ENCODE data around the gene SCAPER. TPM values are rescaled to one million over a fixed set of nuclear protein-coding genes. Genes with fewer than 3 reads are reported as not detected.
"Not testable (repeated sequence)": the region's sequence is repeated elsewhere in the genome, so short reads cannot be mapped to it uniquely, and the experiment has no call there.

Gene SCAPER
- polyA plus RNA-seq, 3 donors = 24.0 to 28.2 (median 25.3) TPM

DNA sequence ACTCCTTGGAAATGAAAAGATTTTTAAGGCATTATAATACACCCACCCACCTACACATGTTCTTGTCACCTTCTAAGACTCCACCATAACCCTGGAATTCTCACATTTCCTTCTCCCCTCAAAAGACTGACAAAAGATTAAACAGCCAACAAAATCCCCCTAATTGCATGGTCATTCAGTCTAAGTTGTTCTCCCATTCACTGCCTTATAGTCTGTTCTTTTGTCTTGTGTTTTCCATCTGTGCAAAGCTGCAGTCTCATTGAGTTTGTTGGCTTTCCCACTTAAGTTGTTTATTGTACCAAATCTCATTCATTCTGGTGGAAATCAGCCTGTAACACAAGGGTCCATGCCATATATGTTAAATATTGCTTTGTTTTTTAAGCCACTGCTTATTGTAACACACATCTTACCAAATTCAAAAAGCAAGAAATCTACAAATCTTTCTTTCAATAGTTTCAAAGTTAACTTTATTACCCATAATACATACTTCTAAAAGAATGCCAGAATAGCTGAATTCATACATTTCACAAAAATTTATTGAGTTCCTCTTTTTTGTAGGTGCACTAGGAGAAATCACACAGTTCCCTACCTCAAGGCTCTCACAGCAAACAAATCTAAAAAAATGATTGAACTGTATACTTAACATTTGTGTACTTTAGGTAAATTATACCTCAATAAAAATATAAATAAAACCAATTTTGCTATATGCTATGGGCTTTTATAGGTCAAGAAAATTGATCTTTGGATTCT, 24.0 kb upstream of the SCAPER start:
- no peak for DNase-seq

DNA sequence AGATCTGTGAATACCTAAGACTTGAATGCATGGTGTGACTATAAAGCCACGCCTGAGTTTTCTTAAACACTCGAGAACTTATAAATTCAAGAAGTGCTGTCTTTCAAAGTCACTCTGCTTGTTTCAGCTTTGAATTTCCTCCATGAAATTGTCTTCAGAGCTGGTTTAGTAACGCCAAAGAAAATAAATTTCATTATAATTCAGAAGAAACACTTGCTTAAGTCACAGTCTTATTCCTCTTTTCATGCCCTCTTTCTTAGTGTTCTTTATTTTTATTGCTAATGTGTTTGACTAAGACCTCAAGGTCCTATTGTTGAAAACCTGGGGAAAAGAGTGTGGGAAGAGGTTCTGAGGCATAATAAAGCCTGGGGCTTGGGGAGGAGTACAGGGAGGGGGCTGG, 23.1 kb upstream of the SCAPER start:
- no peak for DNase-seq

DNA sequence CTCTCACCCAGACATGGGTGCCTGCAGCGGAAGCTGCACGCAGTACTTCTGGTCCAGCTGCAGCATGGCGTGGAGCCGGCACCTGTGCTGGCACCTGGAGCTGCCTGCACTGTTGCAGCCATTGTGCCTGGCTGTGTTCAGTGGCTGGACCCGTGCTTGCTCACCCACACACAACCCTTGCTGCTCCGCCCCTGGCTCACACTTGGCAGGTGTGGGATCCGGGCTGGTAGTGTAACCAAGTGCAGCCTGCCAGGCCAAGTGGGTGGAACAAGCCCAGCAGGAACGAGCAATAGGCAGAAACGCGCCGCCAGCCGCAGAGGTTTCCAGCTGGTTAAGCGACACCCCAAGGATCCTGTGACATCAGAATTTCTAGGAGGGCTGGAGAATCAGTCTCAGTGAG, 11.2 kb upstream of the SCAPER start:
- no peak for DNase-seq

DNA sequence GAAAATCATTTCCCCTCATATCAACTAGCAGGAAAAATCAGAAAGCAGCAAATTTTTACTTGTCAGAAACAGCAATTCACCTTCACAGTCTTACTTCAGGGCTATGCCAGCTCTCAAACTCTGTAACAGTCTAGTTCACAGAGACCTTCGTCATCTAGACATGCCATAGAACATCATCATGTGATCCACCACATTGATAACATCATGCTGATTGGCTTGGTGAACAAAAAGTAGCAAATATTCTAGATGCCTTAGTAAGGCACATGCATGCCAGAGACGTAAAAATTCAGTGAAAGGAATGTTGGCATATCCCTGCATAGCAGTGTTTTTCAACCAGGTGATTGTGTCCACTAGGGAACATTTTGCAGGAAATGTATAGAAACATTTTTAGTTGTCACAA, 8.6 kb upstream of the SCAPER start:
- no peak for DNase-seq

DNA sequence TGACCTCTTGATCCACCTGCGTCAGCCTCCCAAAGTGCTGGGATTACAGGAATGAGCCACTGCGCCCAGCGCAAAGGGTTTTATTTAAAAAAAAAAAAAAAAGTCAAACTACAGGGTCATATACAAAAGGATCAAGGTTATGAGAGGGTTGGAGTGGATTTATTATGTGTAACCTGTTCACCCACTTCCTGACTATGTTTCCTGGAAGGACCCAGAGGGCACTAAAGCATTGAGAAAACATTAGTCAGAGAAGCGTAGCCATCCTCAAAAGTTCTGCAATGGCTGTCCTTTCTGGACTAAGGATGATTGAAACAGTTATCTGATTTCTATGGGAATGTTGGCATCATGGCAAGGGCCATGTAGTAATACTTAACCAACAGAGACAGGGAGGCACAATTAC, 7.3 kb upstream of the SCAPER start:
- DNase-seq = no peak

DNA sequence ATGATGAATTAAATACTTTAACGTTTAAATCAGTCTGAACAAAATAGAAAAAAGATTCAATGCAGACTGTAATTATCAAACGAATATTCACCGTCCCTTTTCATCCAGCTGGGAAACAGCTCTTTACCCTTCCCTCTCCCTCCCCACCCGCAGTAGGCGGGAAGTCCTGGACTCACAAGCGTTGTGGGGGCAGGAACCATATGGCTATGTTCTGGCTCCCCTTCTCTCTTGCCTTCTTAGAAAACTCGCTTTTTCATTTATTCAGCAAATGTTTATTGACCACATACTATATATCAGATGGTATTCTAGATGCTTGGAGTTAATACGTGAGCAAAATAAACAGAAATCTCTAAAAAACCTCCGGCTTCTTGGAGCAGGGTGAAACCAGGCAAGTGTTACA, 715 bp upstream of the SCAPER start:
- peak; percentile 1 for DNase-seq

DNA sequence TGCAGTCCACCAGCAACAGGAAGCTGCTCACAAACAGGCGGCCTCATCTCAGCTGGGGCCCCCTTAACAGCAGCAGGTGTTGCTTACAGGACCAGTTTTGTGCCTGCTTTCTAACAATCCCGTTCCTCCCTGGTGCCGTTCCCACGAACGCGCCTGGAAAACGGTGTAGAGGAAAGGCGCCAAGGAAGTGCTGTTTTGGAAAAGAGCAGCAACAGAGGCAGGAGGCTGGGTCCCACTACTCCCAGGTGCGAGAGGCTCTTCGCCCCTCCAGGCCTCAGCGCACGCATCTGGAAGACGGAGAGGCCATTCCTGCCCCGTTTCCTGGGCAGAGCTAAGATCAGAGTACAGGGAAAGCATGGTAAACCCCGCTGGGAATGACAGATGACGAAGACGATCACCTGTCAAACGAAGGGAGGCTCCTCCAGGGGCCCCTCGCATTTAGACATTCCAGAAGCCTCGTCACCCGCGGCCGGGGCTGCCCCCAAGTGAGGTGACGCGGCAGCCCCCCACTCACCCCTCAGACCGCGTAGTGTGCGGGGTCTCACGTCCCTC, 603 bp downstream of the SCAPER start:
- DNase-seq = peak; percentile 29

DNA sequence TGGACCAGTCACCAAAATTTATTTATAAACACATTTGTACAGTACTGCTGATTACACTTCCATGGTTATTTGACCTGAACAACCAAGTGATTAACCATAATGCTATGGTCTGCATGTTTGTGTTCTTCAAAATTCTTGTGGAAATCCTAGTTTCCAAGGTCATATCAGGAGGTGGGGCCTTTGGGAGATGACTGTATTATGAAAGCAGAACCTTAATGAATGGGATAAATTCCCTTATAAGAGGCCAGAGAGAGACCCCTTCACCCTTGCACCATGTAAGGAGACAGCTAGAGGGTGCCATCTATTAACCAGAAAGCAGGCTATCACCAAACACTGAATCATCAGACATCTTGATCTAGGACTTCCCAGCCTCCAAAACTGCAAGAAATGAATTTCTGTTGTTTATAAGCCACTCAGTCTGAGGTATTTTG, 1.9 kb downstream of the SCAPER start:
- DNase-seq = no peak

DNA sequence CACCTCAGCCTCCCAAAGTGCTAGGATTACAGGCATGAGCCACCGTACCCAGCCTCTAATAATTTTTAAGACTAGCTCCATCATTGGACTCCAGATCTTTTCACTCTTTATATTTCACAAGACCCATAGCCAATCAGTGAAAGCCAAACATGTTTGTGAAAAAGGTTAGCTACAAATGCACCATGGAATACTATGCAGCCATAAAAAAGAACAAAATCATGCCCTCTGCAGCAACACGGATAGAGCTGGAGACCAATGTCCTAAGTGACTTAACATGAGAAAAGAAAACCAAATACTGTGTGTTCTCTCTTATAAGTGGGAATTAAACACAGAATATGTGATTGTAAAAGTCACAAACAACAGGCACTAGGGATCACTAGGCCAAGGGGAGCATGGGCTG, 3.2 kb downstream of the SCAPER start:
- no peak for DNase-seq

DNA sequence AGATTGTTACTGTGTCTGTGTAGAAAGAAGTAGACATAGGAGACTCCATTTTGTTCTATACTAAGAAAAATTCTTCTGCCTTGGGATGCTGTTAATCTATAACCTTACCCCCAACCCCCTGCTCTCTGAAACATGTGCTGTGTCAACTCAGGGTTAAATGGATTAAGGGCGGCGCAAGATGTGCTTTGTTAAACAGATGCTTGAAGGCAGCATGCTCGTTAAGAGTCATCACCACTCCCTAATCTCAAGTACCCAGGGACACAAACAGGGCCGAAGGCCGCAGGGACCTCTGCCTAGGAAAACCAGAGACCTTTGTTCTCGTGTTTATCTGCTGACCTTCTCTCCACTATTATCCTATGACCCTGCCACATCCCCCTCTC, 5.2 kb downstream of the SCAPER start:
- not testable (repeated sequence) for DNase-seq

DNA sequence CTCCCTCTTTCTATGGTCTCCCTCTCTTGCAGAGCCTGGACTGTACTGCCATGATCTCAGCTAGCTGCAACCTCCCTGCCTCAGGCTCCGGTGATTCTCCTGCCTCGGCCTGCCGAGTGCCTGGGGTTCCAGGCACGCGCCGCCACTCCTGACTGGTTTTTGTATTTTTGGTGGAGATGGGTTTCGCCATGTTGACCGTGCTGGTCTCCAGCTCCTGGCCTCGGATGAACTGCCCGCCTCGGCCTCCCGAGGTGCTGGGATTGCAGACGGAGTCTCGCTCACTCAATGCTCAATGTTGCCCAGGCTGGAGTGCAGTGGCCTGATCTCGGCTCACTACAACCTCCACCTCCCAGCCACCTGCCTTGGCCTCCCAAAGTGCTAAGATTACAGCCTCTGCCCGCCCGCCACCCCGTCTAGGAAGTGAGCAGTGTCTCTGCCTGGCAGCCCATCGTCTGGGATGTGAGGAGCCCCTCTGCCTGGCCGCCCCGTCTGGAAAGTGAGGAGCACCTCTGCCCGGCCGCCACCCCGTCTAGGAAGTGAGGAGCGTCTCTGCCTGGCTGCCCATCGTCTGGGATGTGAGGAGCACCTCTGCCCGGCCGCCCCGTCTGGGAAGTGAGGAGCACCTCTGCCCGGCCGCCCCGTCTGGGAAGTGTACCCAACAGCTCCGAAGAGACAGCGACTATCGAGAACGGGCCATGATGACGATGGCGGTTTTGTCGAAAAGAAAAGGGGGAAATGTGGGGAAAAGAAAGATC, 5.8 kb downstream of the SCAPER start:
- DNase-seq = not testable (repeated sequence)

DNA sequence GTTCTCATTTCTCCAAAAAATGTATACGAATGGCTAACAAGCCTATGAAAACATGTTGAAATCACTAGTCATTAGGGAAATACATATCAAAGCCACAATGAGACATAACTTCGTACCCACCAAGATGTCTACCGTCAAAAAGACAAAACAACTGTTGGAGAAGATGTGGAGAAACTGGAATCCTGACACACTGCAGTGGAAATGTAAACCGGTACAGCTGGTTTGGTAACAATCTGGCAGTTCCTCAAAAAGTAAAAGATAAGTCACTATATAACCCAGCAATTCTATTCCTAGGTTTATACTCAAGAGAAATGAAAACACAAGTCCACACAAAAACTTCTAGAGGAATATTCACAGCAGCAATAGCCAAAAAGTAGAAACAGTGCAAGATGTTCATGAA, 7.0 kb downstream of the SCAPER start:
- no peak for DNase-seq

DNA sequence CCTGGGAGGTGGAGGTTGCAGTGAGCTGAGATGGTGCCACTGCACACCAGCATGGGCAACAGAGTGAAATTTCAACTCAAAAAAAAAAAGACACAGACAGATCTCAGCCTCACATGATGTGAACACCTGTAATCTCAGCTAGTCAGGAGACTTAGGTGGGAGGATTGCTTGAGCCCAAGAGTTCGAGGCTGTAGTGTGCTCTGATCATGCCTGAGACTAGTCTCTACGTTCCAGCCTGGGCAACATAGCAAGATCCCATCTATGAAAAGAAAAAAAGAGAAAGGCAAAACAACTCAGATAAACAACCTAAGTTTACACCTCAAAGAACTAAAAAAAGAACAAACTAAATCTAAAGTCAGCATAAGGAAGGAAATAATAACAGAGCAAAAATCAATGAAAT, 11.0 kb downstream of the SCAPER start:
- no peak for DNase-seq

DNA sequence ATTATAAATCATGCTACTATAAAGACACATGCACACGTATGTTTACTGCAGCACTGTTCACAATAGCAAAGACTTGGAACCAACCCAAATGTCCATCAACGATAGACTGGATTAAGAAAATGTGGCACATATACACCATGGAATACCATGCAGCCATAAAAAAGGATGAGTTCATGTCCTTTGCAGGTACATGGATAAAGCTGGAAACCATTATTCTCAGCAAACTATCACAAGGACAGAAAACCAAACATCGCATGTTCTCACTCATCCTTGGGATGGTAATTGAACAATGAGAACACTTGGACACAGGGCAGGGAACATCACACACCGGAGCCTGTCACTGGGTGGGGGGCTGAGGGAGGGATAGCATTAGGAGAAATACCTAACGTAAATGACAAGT, 12.3 kb downstream of the SCAPER start:
- DNase-seq = not testable (repeated sequence)

DNA sequence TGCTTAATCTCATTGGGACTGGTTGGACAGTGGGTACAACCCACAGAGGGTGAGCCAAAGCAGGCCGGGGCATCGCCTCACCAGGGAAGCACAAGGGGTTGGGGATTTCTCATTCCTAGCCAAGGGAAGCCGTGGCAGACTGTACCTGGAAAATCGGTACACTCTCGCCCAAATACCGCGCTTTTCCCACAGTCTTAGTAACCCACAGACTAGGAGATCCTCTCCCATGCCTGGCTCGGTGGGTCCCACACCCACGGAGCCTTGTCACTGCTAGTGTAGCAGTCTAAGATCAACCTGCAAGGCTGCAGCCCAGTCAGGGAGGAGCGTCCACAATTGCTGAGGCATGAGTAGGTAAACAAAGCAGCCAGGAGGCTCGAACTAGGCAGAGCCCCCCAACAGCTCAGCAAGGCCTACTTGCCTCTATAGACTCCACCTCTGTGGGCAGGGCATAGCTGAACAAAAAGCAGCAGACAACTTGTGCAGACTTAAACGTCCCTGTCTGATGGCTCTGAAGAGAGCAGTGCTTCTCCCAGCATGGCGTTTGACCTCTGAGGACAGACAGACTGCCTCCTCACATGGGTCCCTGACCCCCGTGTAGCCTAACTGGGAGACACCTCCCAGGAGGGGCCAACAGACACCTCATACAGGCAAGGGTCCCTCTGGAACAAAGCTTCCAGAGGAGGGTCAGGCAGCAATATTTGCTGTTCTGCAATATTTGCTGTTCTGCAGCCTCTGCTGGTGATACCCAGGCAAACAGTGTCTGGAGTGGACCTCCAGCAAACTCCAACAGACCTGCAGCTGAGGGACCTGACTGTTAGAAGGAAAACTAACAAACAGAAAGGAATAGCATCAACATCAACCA, 17.6 kb downstream of the SCAPER start:
- not testable (repeated sequence) for DNase-seq

DNA sequence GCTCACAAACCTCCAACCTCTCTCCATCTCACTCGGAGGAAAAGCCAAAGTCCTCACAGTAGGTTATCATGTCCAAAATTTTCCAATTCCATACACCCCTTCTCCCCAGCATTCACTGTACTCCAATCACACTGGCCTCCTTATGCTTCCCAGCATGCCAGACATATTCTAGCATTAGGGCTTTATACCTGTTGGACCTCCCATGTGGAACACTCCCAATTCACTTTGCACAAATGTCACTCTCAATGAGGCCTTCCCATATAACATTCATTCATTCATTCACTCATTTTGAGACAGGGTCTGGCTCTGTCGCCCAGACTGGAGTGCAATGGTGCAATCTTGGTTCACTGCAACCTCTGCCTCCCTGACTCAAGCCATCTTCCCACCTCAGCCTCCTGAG, 19.9 kb downstream of the SCAPER start:
- no peak for DNase-seq

DNA sequence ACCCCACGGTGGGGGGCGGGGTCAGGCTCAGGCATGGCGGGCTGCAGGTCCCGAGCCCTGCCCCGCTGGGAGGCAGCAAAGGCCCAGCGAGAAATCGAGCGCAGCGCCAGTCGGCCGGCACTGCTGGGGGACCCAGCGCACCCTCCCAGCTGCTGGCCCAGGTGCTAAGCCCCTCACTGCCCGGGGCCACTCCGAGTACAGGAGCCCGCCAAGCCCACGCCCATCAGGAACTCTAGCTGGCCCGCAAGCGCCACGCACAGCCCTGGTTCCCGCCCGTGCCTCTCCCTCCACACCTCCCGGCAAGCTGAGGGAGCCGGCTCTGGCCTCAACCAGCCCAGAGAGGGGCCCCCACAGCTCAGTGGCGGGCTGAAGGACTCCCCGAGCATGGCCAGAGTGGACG, 29.2 kb downstream of the SCAPER start:
- DNase-seq = no peak

DNA sequence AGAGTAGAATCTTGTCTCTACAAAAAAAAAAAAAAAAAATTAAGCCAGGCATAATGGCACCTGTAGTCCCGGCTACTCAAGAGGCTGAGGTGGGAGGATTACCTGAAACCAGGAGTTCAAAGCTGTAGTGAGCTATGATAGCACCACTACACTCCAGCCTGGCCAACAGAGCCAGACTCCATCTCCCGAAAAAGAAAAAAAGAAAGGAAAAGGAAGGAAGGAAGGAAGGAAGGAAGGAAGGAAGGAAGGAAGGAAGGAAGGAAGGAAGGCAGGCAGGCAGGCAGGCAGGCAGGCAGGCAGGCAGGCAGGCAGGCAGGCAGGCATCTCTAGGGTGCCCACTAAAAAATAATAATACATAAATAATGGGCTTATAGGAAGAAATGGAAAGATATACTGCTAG, 32.1 kb downstream of the SCAPER start:
- not testable (repeated sequence) for DNase-seq

DNA sequence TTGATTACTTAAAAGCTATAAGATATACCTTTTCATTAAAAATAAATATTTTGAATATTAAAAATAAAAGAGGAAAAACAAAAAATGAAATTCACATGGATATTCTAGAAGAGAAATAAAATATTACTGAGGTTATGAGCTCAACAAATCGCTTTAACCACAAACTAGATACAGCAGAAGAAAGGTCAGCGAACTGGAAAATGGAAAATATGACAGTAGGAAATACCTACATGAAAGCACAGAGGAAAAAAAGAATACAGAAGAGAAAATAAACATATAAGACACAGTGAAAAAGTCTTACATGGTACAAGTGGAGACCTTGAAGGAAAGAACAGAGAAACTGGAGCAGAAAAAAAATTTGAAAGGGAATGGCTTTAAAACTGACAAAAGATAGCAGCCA, 33.2 kb downstream of the SCAPER start:
- no peak for DNase-seq

DNA sequence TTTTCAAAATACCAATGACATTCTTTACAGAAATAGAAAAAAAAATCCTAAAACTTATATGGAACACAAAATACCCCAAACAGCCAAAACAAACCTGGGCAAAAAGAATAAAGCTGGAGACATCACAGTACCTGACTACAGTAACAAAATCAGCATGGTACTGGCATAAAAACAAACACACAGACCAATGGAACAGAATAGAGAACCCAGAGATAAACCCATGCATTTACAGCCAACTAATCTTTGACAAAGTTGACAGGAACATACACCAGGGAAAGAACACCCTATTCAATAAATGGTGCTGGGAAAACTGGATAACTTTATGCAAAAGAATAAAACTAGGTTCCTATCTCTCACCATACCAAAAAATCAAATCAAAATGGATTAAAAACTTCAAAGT, 36.4 kb downstream of the SCAPER start:
- DNase-seq = no peak

DNA sequence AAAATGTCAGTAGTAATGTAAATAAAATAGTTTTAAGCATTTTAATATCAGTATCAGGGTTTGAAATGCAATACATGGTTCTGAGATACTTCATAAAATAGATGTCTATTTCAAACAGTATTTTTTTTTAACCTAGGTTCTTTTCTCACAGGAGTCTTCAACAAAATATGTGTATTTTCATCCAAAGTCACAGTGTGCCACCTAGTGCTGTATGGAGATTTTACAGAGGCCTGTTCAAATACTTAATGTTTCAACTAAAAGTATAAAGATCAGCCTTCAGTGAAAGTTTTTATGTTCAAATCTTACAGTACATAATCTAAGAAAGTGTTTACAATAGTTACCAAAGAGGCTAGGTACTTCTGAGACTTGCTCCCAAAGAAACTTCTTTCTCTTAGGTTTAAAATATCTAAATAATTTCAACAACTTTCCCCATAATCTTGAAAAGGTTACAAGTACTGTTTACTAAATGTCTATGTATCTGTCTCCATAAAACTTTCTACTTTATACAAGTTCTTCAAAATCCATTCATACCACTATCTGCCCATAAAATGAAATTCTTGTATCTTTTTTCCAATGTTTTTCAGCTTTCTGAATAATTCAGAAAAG, 38.3 kb downstream of the SCAPER start:
- peak; percentile 30 for DNase-seq

DNA sequence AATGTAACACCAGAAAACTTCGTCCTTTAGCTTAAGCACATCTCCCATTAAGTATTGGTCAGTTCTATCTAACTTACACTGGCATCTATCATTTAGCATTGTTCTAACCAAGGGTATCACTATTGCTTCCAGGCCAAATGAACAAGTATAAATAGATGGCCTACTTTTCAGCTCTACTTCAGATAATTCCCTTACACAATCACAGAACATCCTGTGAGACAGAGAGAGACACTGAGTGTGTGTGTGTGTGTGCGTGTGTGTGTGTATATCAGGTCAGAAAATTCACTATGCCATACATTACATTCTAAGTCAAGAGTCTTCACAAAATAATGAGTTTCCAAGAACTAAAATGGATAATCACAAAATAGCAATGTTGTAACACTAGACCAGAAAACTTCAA, 39.1 kb downstream of the SCAPER start:
- no peak for DNase-seq

Measured in renal pelvis (tissue), 4 donors.